Activated CD4-positive, alpha-beta T cell treated with anti-CD3 and anti-CD28 coated beads, Interleukin-2, Interleukin-4, amounts not matched to agents 100 ng/mL and 50 ng/mL, durations not matched to agents 16 hours and 8 hours (primary cell): ENCODE data around the gene RICTOR.
A peak's percentile ranks its signal among the peaks of the same experiment; 100 is the strongest.
"Not testable (repeated sequence)": the region's sequence is repeated elsewhere in the genome, so short reads cannot be mapped to it uniquely, and the experiment has no call there.

ENCODE experiments used
- DNase-seq: peaks from one replicate; pipeline ENCODE4 v3.0.0-alpha.2; 2020; ENCODE audit warnings: low spot score

The RICTOR gene

GRCh38 chr5:39013938-39014337 lies 60.3 kb downstream of the RICTOR start:
- DNase-seq, result no peak

GRCh38 chr5:39010958-39011357 lies 63.2 kb downstream of the RICTOR start:
- not testable (repeated sequence) for DNase-seq

GRCh38 chr5:39009981-39010380 lies 64.2 kb downstream of the RICTOR start:
- no peak for DNase-seq

- no peak for DNase-seq
These were observed 64.9 kb downstream of the RICTOR start for GRCh38 chr5:39009280-39009679.

GRCh38 chr5:39006650-39007049 lies 67.5 kb downstream of the RICTOR start:
- DNase-seq, result no peak

- DNase-seq, result peak; percentile 3
These were observed 68.5 kb downstream of the RICTOR start for GRCh38 chr5:39005566-39006232.

GRCh38 chr5:39001683-39002082 lies 72.5 kb downstream of the RICTOR start:
- DNase-seq, result no peak

GRCh38 chr5:38999037-38999436 lies 75.2 kb downstream of the RICTOR start:
- no peak for DNase-seq

- DNase-seq, result no peak
These were observed 76.6 kb downstream of the RICTOR start for GRCh38 chr5:38997591-38997990.

- no peak for DNase-seq
These were observed 78.1 kb downstream of the RICTOR start for GRCh38 chr5:38996123-38996522.

- DNase-seq, result peak; percentile 24
These were observed 79.8 kb downstream of the RICTOR start for GRCh38 chr5:38994324-38994927.

- not testable (repeated sequence) for DNase-seq
These were observed 84.1 kb downstream of the RICTOR start for GRCh38 chr5:38989974-38990719.

- no peak for DNase-seq
These were observed 88.2 kb downstream of the RICTOR start for GRCh38 chr5:38985909-38986452.

- DNase-seq, result no peak
These were observed 94.7 kb downstream of the RICTOR start for GRCh38 chr5:38979535-38979934.

- DNase-seq, result no peak
These were observed 96.2 kb downstream of the RICTOR start for GRCh38 chr5:38978036-38978435.

- DNase-seq, result no peak
These were observed 105.5 kb downstream of the RICTOR start for GRCh38 chr5:38968665-38969064.

GRCh38 chr5:38961691-38962090 lies 112.5 kb downstream of the RICTOR start:
- DNase-seq, result no peak

- DNase-seq, result no peak
These were observed 120.7 kb downstream of the RICTOR start for GRCh38 chr5:38953426-38954012.

- DNase-seq, result no peak
These were observed 125.7 kb downstream of the RICTOR start for GRCh38 chr5:38948501-38948900.

- DNase-seq, result no peak
These were observed 129.9 kb downstream of the RICTOR start for GRCh38 chr5:38944282-38944681.

GRCh38 chr5:38941912-38942311 lies 132.3 kb downstream of the RICTOR start:
- no peak for DNase-seq

- DNase-seq, result no peak
These were observed 133.9 kb downstream of the RICTOR start for GRCh38 chr5:38940230-38940858.
